Neural progenitor cell (in vitro differentiated cells): Measurements from ENCODE around the gene ABCC9. TPM values are rescaled to one million over a fixed set of nuclear protein-coding genes. Genes with fewer than 3 reads are reported as not detected.
"Not testable (repeated sequence)": the region's sequence is repeated elsewhere in the genome, so short reads cannot be mapped to it uniquely, and the experiment has no call there.

Experiments used
- DNase-seq: peaks from one replicate; pipeline ENCODE4 v3.0.0-alpha.2; 2016; ENCODE audit warnings: low spot score
- H2AFZ ChIP-seq: fragments of 200-600 bp; sonication (generic); replicated peaks from 2 replicates; pipeline ENCODE4 v1.6.1; 2016; ENCODE audit warnings: antibody characterized with exemption
- H3F3A ChIP-seq: fragments of 200-600 bp; sonication (generic); 2 replicates; pipeline ENCODE4 v1.6.1; 2016; ENCODE audit warnings: antibody characterized with exemption, low read depth
- H3K27ac ChIP-seq: fragments of 200-600 bp; sonication (generic); 2 replicates; pipeline ENCODE4 v1.5.1; 2016; ENCODE audit warnings: mild to moderate bottlenecking
- H3K27me3 ChIP-seq: fragments of 200-600 bp; sonication (generic); 2 replicates; pipeline ENCODE4 v1.6.1; 2016; ENCODE audit warnings: mild to moderate bottlenecking, moderate library complexity
- H3K36me3 ChIP-seq: fragments of 200-600 bp; sonication (generic); 2 replicates; pipeline ENCODE4 v1.5.1; 2016
- H3K4me1 ChIP-seq: fragments of 200-600 bp; sonication (generic); 2 replicates; pipeline ENCODE4 v1.6.1; 2016; ENCODE audit warnings: mixed run types
- H3K4me2 ChIP-seq: fragments of 200-600 bp; sonication (generic); 2 replicates; pipeline ENCODE4 v1.6.1; 2016
- H3K4me3 ChIP-seq: fragments of 200-600 bp; sonication (generic); 2 replicates; pipeline ENCODE4 v1.5.1; 2016
- H3K79me2 ChIP-seq: fragments of 200-600 bp; sonication (generic); 2 replicates; pipeline ENCODE4 v1.6.1; 2016; ENCODE audit warnings: low read depth
- H3K9ac ChIP-seq: fragments of 200-600 bp; sonication (generic); 2 replicates; pipeline ENCODE4 v1.6.1; 2016
- H3K9me3 ChIP-seq: fragments of 200-600 bp; sonication (generic); 2 replicates; pipeline ENCODE4 v1.5.1; 2016; ENCODE audit warnings: low read depth
- H4K20me1 ChIP-seq: fragments of 200-600 bp; sonication (generic); 2 replicates; pipeline ENCODE4 v1.6.1; 2016; ENCODE audit warnings: low read depth
- H3K27ac Mint-ChIP-seq: 3 replicates; pipeline ENCODE4 v1.8.0; 2021; ENCODE audit warnings: mixed read lengths
- H3K27me3 Mint-ChIP-seq: 2 replicates; pipeline ENCODE4 v1.8.0; 2022; ENCODE audit warnings: low read depth, mild to moderate bottlenecking, inconsistent platforms, moderate library complexity, mixed read lengths; ENCODE audit not compliant: insufficient read depth
- H3K36me3 Mint-ChIP-seq: 3 replicates; pipeline ENCODE4 v1.8.0; 2021; ENCODE audit warnings: mixed read lengths
- H3K4me1 Mint-ChIP-seq: 3 replicates; pipeline ENCODE4 v1.8.0; 2021; ENCODE audit warnings: mixed read lengths
- H3K4me3 Mint-ChIP-seq: 3 replicates; pipeline ENCODE4 v1.8.0; 2021; ENCODE audit warnings: mild to moderate bottlenecking, moderate library complexity, mixed read lengths
- H3K9me3 Mint-ChIP-seq: 3 replicates; pipeline ENCODE4 v1.8.0; 2020; ENCODE audit warnings: mixed read lengths
- EZH2 ChIP-seq: fragments of 200-600 bp; sonication (generic); IDR thresholded peaks from 2 replicates; pipeline ENCODE4 v1.6.1; 2017; ENCODE audit warnings: antibody characterized with exemption, mild to moderate bottlenecking, moderate library complexity
- EZH2phosphoT487 ChIP-seq: fragments of 200-600 bp; sonication (generic); IDR thresholded peaks from 2 replicates; pipeline ENCODE4 v1.6.1; 2017; ENCODE audit warnings: antibody characterized with exemption
- total RNA-seq: library from RNA; depleted of rRNA; stranded (reverse); fragments of >200 nt; gene quantifications from 2 replicates; pipeline ENCODE4 v1.2.3, GENCODE V29; 2015; ENCODE audit warnings: low replicate concordance
- TF ChIP-seq, protein P1 (sequence below): fragments of 200-600 bp; sonication (generic); IDR thresholded peaks from 2 replicates; pipeline ENCODE4 v1.5.1; 2017; ENCODE audit warnings: antibody characterized with exemption, mild to moderate bottlenecking

ABCC9 gene
- total RNA-seq, 1 donor from 2014 or later = not detected

- Mint-ChIP-seq H3K27ac (no peak overlapping the region), H3K27me3 (no peaks in the 10 kb centered on the region), H3K4me3 (no peak overlapping the region), H3K36me3 (no peaks in the 10 kb centered on the region), H3K4me1 (peaks cover 3% of the 10 kb centered on the region), H3K9me3 (no peaks in the 10 kb centered on the region)
- TF ChIP-seq, protein P1, sequence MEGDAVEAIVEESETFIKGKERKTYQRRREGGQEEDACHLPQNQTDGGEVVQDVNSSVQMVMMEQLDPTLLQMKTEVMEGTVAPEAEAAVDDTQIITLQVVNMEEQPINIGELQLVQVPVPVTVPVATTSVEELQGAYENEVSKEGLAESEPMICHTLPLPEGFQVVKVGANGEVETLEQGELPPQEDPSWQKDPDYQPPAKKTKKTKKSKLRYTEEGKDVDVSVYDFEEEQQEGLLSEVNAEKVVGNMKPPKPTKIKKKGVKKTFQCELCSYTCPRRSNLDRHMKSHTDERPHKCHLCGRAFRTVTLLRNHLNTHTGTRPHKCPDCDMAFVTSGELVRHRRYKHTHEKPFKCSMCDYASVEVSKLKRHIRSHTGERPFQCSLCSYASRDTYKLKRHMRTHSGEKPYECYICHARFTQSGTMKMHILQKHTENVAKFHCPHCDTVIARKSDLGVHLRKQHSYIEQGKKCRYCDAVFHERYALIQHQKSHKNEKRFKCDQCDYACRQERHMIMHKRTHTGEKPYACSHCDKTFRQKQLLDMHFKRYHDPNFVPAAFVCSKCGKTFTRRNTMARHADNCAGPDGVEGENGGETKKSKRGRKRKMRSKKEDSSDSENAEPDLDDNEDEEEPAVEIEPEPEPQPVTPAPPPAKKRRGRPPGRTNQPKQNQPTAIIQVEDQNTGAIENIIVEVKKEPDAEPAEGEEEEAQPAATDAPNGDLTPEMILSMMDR = no peak
- TF ChIP-seq EZH2phosphoT487 = no peak
- TF ChIP-seq EZH2 = no peak
- H3F3A ChIP-seq = no peaks in the 10 kb centered on the region
- no peak overlapping the region for H2AFZ ChIP-seq
- no peak overlapping the region for H3K4me3 ChIP-seq
- H3K9ac ChIP-seq = no peak overlapping the region
- no peaks in the 10 kb centered on the region for H3K4me1 ChIP-seq
- H3K4me2 ChIP-seq = no peak overlapping the region
- no peaks in the 10 kb centered on the region for H3K9me3 ChIP-seq
- H4K20me1 ChIP-seq = no peaks in the 10 kb centered on the region
- no peak for DNase-seq
- no peak overlapping the region for H3K27ac ChIP-seq
- no peaks in the 10 kb centered on the region for H3K36me3 ChIP-seq
- H3K79me2 ChIP-seq = no peaks in the 10 kb centered on the region
- H3K27me3 ChIP-seq = no peaks in the 10 kb centered on the region
Measured at GRCh38 chr12:21814327-21814726, 126.9 kb downstream of the ABCC9 start.

DNA sequence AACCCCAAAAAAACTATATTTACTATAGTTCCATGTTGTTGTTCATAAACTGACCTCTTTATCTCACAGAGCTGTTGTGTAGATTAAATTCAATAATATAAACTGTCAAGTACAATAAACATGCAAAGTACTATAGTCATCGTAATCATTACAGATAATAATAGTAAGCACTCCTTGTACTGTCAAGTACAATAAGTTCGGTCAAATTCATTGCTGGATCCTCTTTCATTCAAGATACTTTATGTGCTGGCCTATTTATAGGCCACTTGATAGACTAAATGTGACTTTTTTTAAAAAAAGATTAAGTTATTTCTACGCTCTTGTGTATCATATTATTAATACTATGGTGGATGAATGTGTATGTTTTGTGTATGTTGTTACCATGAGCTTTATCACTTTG is 127.5 kb downstream of the ABCC9 start:
- Mint-ChIP-seq H3K36me3 (no peaks in the 10 kb centered on the region), H3K27ac (no peak overlapping the region), H3K27me3 (no peaks in the 10 kb centered on the region), H3K4me1 (no peaks in the 10 kb centered on the region), H3K4me3 (no peak overlapping the region), H3K9me3 (no peaks in the 10 kb centered on the region)
- H3K4me1 ChIP-seq = no peaks in the 10 kb centered on the region
- H3K9ac ChIP-seq = no peak overlapping the region
- H3K27me3 ChIP-seq = no peaks in the 10 kb centered on the region
- TF ChIP-seq, protein P1 = no peak
- TF ChIP-seq EZH2phosphoT487 (no peak), EZH2 (no peak)
- DNase-seq = no peak
- H2AFZ ChIP-seq = no peak overlapping the region
- no peak overlapping the region for H3K27ac ChIP-seq
- no peaks in the 10 kb centered on the region for H3K9me3 ChIP-seq
- H3K36me3 ChIP-seq = no peaks in the 10 kb centered on the region
- H3K4me3 ChIP-seq = no peak overlapping the region
- H3F3A ChIP-seq = no peaks in the 10 kb centered on the region
- H4K20me1 ChIP-seq = no peaks in the 10 kb centered on the region
- no peaks in the 10 kb centered on the region for H3K79me2 ChIP-seq
- H3K4me2 ChIP-seq = no peak overlapping the region

GRCh38 chr12:21813125-21813524 is 128.1 kb downstream of the ABCC9 start:
- no peaks in the 10 kb centered on the region for H3K36me3 Mint-ChIP-seq
- TF ChIP-seq EZH2 = no peak
- no peak for TF ChIP-seq EZH2phosphoT487
- TF ChIP-seq, protein P1 = no peak
- no peak overlapping the region for H3K4me3 Mint-ChIP-seq

GRCh38 chr12:21812340-21812739 is 128.9 kb downstream of the ABCC9 start:
- not testable (repeated sequence) for H4K20me1 ChIP-seq, H3K4me1 ChIP-seq, H3K4me1 Mint-ChIP-seq, H3K9me3 ChIP-seq, H3K36me3 ChIP-seq, H3K79me2 ChIP-seq, H3K4me3 ChIP-seq, H3F3A ChIP-seq, DNase-seq, H3K4me3 Mint-ChIP-seq, H3K36me3 Mint-ChIP-seq, H2AFZ ChIP-seq, H3K9ac ChIP-seq, H3K4me2 ChIP-seq, H3K9me3 Mint-ChIP-seq, H3K27me3 Mint-ChIP-seq, H3K27me3 ChIP-seq, H3K27ac Mint-ChIP-seq, H3K27ac ChIP-seq

More at GRCh38 chr12:21813125-21813524, 128.1 kb downstream of the ABCC9 start:
- Histone ChIP-seq H3K79me2 (no peaks in the 10 kb centered on the region), H3K27me3 (no peaks in the 10 kb centered on the region), H3K4me2 (no peak overlapping the region), H3K9ac (no peak overlapping the region), H2AFZ (no peak overlapping the region), H3K36me3 (no peaks in the 10 kb centered on the region), H3K27ac (no peak overlapping the region), H4K20me1 (no peaks in the 10 kb centered on the region), H3K4me3 (no peak overlapping the region), H3F3A (no peaks in the 10 kb centered on the region), H3K4me1 (no peaks in the 10 kb centered on the region), H3K9me3 (no peaks in the 10 kb centered on the region)
- H3K27me3 Mint-ChIP-seq = no peaks in the 10 kb centered on the region
- no peaks in the 10 kb centered on the region for H3K4me1 Mint-ChIP-seq
- no peaks in the 10 kb centered on the region for H3K9me3 Mint-ChIP-seq
- H3K27ac Mint-ChIP-seq = no peak overlapping the region
- no peak for DNase-seq
